Body of pancreas (tissue), 4 donors: Measurements from ENCODE around the gene FANCM.

Experiments
- CTCF ChIP-seq, 7 experiments: fragments of 450-650 bp in 4 of 7; fragments of 200-600 bp in 3 of 7; sonication (generic) in 3 of 7; IDR thresholded peaks; one replicate each; pipeline ENCODE4 v1.5.1; 2016 to 2019; ENCODE audit warnings: antibody characterized with exemption in 7 of 7
- POLR2A ChIP-seq, 3 donors: fragments of 450-650 bp; IDR thresholded peaks; one replicate each; pipeline ENCODE4 v1.6.1; 2016; ENCODE audit warnings: antibody characterized with exemption in 3 of 3, mild to moderate bottlenecking in 2 of 3

- TF ChIP-seq CTCF (IDR thresholded peaks at IDR 0.05) (peak in 3 of 7 experiments; percentile 15 to 30 (median 24)), POLR2A (IDR thresholded peaks at IDR 0.05) (peak in 2 of 3 donors; percentile 28 to 32)
Observed at GRCh38 chr14:45135659-45136395, at the start of gene FANCM.
